ENCODE measurements around the gene COX6B2.

- no peak for TF ChIP-seq CTCF (conservative IDR thresholded peaks at IDR 0.05; ENCODE audit: low read length)
- no peak for TF ChIP-seq EZH2phosphoT487 (IDR thresholded peaks at IDR 0.05; ENCODE audit: borderline replicate concordance, low read depth, low read length)
These were observed 31.4 kb upstream of the COX6B2 start, which contains the start of gene RPL28 for GRCh38 chr19:55385724-55386492.

Data from OCI-LY7 (cell line).